K562 (cell line): Measurements from ENCODE around the gene AGPAT2. TPM values are rescaled to one million over a fixed set of nuclear protein-coding genes. Genes with fewer than 3 reads are reported as not detected.

Experiments used
- ATAC-seq: fragments of 200-7000 bp; cut with Tn5 transposase; 3 replicates; pipeline ENCODE4 v1.9.1; 2020; ENCODE audit warnings: moderate library complexity
- BruUV-seq: library from RNA; stranded (reverse); fragments of 400-500 nt; replicated peaks from 2 replicates; lab custom pipeline; 2021; lab: Mats Ljungman, UMichigan
- CTCF ChIA-PET: fragments of 300-600 bp; formaldehyde crosslinking; extraction: SDS; loops from one replicate; lab custom pipeline; 2021; ENCODE audit warnings: low intra/inter-chr PET ratio; lab: Yijun Ruan, JAX
- POLR2A ChIA-PET: fragments of 300-600, 350-650 bp; sonication (Branson Sonifier 250); formaldehyde crosslinking; extraction: SDS; loops from one replicate; lab custom pipeline; 2021; ENCODE audit warnings: antibody characterized with exemption, inconsistent platforms; lab: Yijun Ruan, JAX
- DNase-seq, 4 experiments: peaks; one replicate each; pipeline versions ENCODE4 v3.0.0 to v3.0.0-alpha.2; 2011 to 2018; ENCODE audit warnings: low spot score in 3 of 4, mixed read lengths in 3 of 4; ENCODE audit errors: extremely low read depth in 1 of 4
- FAIRE-seq: peaks from 2 replicates; lab custom pipeline; 2011; peaks lifted over from hg19 to GRCh38; lab: Jason Lieb, UNC
- H2AFZ ChIP-seq: 2 replicates; pipeline ENCODE4 v1.6.0; 2011; ENCODE audit warnings: low read depth, low read length, control low read depth, inconsistent platforms
- H3K27ac ChIP-seq: fragments of 200-600 bp; 3 replicates; pipeline ENCODE4 v1.8.0; 2011; ENCODE audit warnings: low read depth, mild to moderate bottlenecking, control low read depth, inconsistent platforms, low read length, moderate library complexity, mixed read lengths; ENCODE audit errors: extremely low read depth
- H3K27me3 ChIP-seq, 2 experiments: fragments of 300-600 bp in 1 of 2; 2 replicates in 1 of 2; 3 replicates in 1 of 2; pipeline versions ENCODE4 v1.6.0 to v1.8.0; 2011; ENCODE audit warnings: inconsistent platforms in 2 of 2, low read length in 2 of 2, mild to moderate bottlenecking in 1 of 2, mixed read lengths in 1 of 2, moderate library complexity in 1 of 2; ENCODE audit not compliant: control insufficient read depth in 2 of 2, insufficient read depth in 2 of 2
- H3K36me3 ChIP-seq: fragments of 300-600 bp; 3 replicates; pipeline ENCODE4 v1.8.0; 2011; ENCODE audit warnings: mild to moderate bottlenecking, low read length, inconsistent platforms; ENCODE audit not compliant: control insufficient read depth, insufficient read depth
- H3K4me1 ChIP-seq, 2 experiments: fragments of 200-600 bp in 1 of 2; replicated peaks in 1 of 2; 2 replicates in 1 of 2; 3 replicates in 1 of 2; pipeline versions ENCODE4 v1.5.1 to v1.8.0; 2011; ENCODE audit warnings: inconsistent platforms in 2 of 2, low read length in 2 of 2, mild to moderate bottlenecking in 1 of 2, mixed read lengths in 1 of 2, moderate library complexity in 1 of 2; ENCODE audit not compliant: control insufficient read depth in 2 of 2, insufficient read depth in 2 of 2
- H3K4me2 ChIP-seq: 2 replicates; pipeline ENCODE4 v1.6.1; 2011; ENCODE audit warnings: low read length, control low read depth, inconsistent platforms, mixed read lengths; ENCODE audit not compliant: insufficient read depth
- H3K4me3 ChIP-seq: fragments of 200-600 bp; sonication (generic), shearing (Covaris generic); 2 replicates; pipeline ENCODE4 v1.5.1; 2016; ENCODE audit warnings: control low read depth, inconsistent platforms
- H3K79me2 ChIP-seq: fragments of 200-600 bp; 3 replicates; pipeline ENCODE4 v1.8.0; 2011; ENCODE audit warnings: low read length, inconsistent platforms; ENCODE audit not compliant: control insufficient read depth, insufficient read depth
- H3K9ac ChIP-seq, 2 experiments: 2 replicates each; pipeline versions ENCODE4 v1.6.0 to v1.6.1; 2011; ENCODE audit warnings: low read depth in 2 of 2, low read length in 2 of 2, control low read depth in 1 of 2, inconsistent platforms in 1 of 2, mild to moderate bottlenecking in 1 of 2, mixed read lengths in 1 of 2; ENCODE audit not compliant: insufficient read depth in 1 of 2
- H3K9me1 ChIP-seq: one replicate; pipeline ENCODE4 v1.6.0; 2011; ENCODE audit warnings: inconsistent platforms, mild to moderate bottlenecking, low read length, moderate library complexity; ENCODE audit not compliant: control insufficient read depth, insufficient read depth
- H3K9me3 ChIP-seq: replicated peaks from 2 replicates; pipeline ENCODE4 v1.5.1; 2011; ENCODE audit warnings: low read depth, low read length, inconsistent platforms; ENCODE audit not compliant: control insufficient read depth, insufficient read depth
- H4K20me1 ChIP-seq: replicated peaks from 2 replicates; pipeline ENCODE4 v1.6.1; 2011; ENCODE audit warnings: low read length, inconsistent platforms, mixed read lengths; ENCODE audit not compliant: control insufficient read depth, insufficient read depth
- ARID4B ChIP-seq: sonication (generic); formaldehyde crosslinking; IDR thresholded peaks from 2 replicates; pipeline ENCODE4 v1.8.0; 2022; ENCODE audit warnings: mild to moderate bottlenecking, missing genetic modification reagents
- COPS2 ChIP-seq: fragments of 450-650 bp; conservative IDR thresholded peaks from 2 replicates; pipeline ENCODE4 v1.6.1; 2016; ENCODE audit warnings: mild to moderate bottlenecking, moderate library complexity
- ETV1 ChIP-seq: fragments of 450-650 bp; conservative IDR thresholded peaks from 2 replicates; pipeline ENCODE4 v1.6.1; 2016; ENCODE audit warnings: missing genetic modification characterization, control low read depth, low read depth, missing compliant biosample characterization
- MCM5 ChIP-seq: fragments of 450-650 bp; IDR thresholded peaks from 2 replicates; pipeline ENCODE4 v1.6.1; 2016; ENCODE audit warnings: low read depth
- MEF2A ChIP-seq: IDR thresholded peaks from 2 replicates; pipeline ENCODE4 v1.6.1; 2011; ENCODE audit warnings: low read depth, mild to moderate bottlenecking, low read length, moderate library complexity; ENCODE audit not compliant: control insufficient read depth
- POLR2G ChIP-seq: fragments of 200-400 bp; formaldehyde crosslinking; IDR thresholded peaks from 2 replicates; pipeline ENCODE4 v1.6.1; 2017; ENCODE audit warnings: low read depth, mild to moderate bottlenecking, antibody characterized with exemption, low read length, moderate library complexity
- POLR3A ChIP-seq: IDR thresholded peaks from 2 replicates; pipeline ENCODE4 v1.6.1; 2011; ENCODE audit warnings: borderline replicate concordance, mild to moderate bottlenecking, moderate library complexity; ENCODE audit not compliant: insufficient read length, insufficient read depth; ENCODE audit errors: extremely low read depth
- TAF7 ChIP-seq: fragments of 450-650 bp; IDR thresholded peaks from 2 replicates; pipeline ENCODE4 v1.6.1; 2016; ENCODE audit warnings: missing genetic modification characterization, missing compliant biosample characterization
- ZNF830 ChIP-seq: fragments of 250-450 bp; sonication (Bioruptor Pico); IDR thresholded peaks from 2 replicates; pipeline ENCODE4 v1.5.0; 2021; ENCODE audit warnings: mild to moderate bottlenecking
- WGBS: fragments of 100-300 bp; shearing (Covaris generic); methylation state at CpG from one replicate; pipeline ENCODE4 v1.1.6; 2016; ENCODE audit warnings: low coverage, mixed read lengths; ENCODE audit not compliant: insufficient coverage; ENCODE audit errors: missing lambda C conversion rate; 5-methylcytosine and 5-hydroxymethylcytosine counted together
- in situ Hi-C: fragments of 300-500 bp; cut with MboI; formaldehyde crosslinking; loops from 4 replicates; pipeline ENCODE4 v1.15.0; 2018; ENCODE audit warnings: inconsistent platforms, mixed read lengths
- intact Hi-C: fragments of 100-400 bp; cut with micrococcal nuclease; formaldehyde crosslinking; loops from 2 replicates; pipeline ENCODE4 v1.14.2; 2022
- polyA plus RNA-seq, 8 experiments: library from polyadenylated mRNA; depleted of rRNA in 4 of 8; stranded (reverse) in 5 of 8; unstranded in 3 of 8; fragments of >200 nt; fragmentation: Nextera tagmentation in 2 of 8; fragmentation: Illumina TruSeq in 1 of 8; extraction: Ambion mirVana in 2 of 8; extraction: Trizol in 1 of 8; gene quantifications; 2 replicates each; pipeline versions ENCODE4 v1.2.1 to v1.2.3, GENCODE V29; 2011 to 2014; ENCODE audit warnings: inconsistent platforms in 1 of 8, missing spikeins in 1 of 8
- total RNA-seq, 7 experiments: library from RNA; depleted of rRNA in 6 of 7; stranded (reverse); fragments of >200 nt in 6 of 7; fragmentation: Illumina TruSeq in 2 of 7; extraction: Trizol in 2 of 7; gene quantifications; 2 replicates each; pipeline versions ENCODE4 v1.2.1 to v1.2.3, GENCODE V29; 2011 to 2021; ENCODE audit warnings: low replicate concordance in 1 of 7

The AGPAT2 gene
- total and polyA plus RNA-seq, 9 of the 15 experiments (the other 6 are each of a cell fraction or from before 2014, with no cell fraction given), result 0.13 to 54.5 (median 23.9) TPM

DNA sequence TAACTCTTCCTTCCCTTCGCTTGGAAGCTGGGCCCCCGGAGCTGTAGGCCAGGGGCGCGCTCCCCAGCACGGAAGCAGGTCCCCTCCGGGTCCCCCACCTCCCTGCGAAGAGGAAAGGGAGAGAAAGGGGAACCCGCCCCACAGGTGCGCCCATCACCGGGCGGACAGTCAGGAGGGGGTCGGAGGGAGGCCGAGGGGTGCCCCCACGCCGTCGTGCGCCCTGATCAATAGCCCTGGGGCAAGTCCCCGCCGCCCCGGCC lies 793 bp downstream of the AGPAT2 start (continued):
- TF ChIP-seq POLR3A, result no peak
- no peak for TF ChIP-seq ETV1 (tag)
- TF ChIP-seq ZNF830 (CRISPR knock-in tag), result no peak
- TF ChIP-seq TAF7, result no peak
- TF ChIP-seq, all 486 proteins: peak for 3

DNA sequence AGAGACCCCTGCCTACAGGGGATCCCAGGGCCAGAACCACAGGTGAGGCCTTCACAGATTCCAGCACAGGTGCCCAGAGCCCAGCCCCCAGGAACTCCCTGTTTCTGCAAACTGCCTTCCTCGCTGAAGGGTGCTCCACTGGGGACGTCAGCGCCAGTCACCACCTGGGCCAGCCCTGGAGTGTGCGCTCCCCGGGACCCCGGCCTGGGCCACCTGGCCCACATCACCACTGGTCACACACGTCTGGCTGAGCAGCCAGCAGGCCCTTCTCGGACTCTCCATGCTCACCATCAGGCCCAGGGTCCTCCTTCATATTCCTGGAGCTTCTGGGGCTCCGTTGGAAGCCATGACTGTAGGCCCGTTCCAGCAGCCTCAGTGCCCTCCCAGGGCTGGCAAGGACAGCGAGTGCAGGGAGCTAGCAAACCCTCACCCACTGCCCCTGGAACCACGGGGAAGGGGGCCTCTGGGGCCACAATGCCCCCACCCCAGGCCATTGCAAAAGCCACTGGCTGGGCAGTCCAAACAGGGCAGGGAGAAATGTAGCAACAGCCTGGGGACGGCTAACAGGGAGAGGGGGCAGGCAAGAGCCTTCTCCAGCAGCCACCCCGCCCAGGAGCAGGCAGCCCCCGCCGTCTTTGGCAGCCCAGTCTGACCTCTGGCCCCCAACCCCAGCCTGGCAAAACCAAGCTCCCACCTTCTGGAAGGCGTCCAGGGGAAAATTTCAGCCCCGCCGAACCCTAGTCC lies 1.3 kb downstream of the AGPAT2 start:
- intact Hi-C loops, result no loop called here
- no peak for TF ChIP-seq COPS2
- 0 out of 2 replicates have a peak, but pooled peaks have one; percentile 4 for TF ChIP-seq POLR2G
- TF ChIP-seq MCM5, result no peak
- TF ChIP-seq ARID4B (CRISPR knock-in tag), result peak; percentile 59
- no peak for TF ChIP-seq MEF2A

More for the DNA sequence above, 1.3 kb downstream of the AGPAT2 start:
- peak overlapping the region; percentile 82 to 98 for H3K9ac ChIP-seq
- FAIRE-seq (no peak), ATAC-seq (peak; percentile 28; the same call in 2 of the 3 replicates), DNase-seq (peak; percentile 41 to 45 (median 44))
- ChIA-PET CTCF (no interaction called here), POLR2A (interaction anchor here (0.6 to 2.1 kb wide), 7 partner anchors 9 to 363 kb away, joined by 3 to 7 read pairs (median 3); no protein-coding TSS in a partner anchor)
- H3K9me1 ChIP-seq, result peaks cover 6% of the 10 kb centered on the region
- BruUV-seq, result no TSS peak
- H3K9me3 ChIP-seq, result no peaks in the 10 kb centered on the region
- H3K27ac ChIP-seq, result peak overlapping the region; percentile 95
- H3K36me3 ChIP-seq, result peaks cover 20% of the 10 kb centered on the region; the same call in 1 of the 3 replicates
- peaks cover 54% of the 10 kb centered on the region for H3K79me2 ChIP-seq
- no peaks in the 10 kb centered on the region for H3K27me3 ChIP-seq
- peaks cover 6 to 81% of the 10 kb centered on the region in 2 experiments; a peak in 4 of 5 replicates for H3K4me1 ChIP-seq
- no peak overlapping the region for H2AFZ ChIP-seq
- in situ Hi-C loops, result no loop called here
- peaks cover 6% of the 10 kb centered on the region; the same call in 1 of the 2 replicates for H4K20me1 ChIP-seq
- peak overlapping the region; percentile 76 for H3K4me2 ChIP-seq
- WGBS, result 32% methylated on average over 15 of the region's 19 CpGs
- H3K4me3 ChIP-seq, result peak overlapping the region; percentile 81
